Activated naive CD4-positive, alpha-beta T cell (primary cell): ENCODE data around the gene DUSP2.

Experiments
- DNase-seq, 4 experiments: peaks; one replicate each; lab custom pipeline; 2025; lab: John Stamatoyannopoulos, UW

DUSP2 gene

DNA sequence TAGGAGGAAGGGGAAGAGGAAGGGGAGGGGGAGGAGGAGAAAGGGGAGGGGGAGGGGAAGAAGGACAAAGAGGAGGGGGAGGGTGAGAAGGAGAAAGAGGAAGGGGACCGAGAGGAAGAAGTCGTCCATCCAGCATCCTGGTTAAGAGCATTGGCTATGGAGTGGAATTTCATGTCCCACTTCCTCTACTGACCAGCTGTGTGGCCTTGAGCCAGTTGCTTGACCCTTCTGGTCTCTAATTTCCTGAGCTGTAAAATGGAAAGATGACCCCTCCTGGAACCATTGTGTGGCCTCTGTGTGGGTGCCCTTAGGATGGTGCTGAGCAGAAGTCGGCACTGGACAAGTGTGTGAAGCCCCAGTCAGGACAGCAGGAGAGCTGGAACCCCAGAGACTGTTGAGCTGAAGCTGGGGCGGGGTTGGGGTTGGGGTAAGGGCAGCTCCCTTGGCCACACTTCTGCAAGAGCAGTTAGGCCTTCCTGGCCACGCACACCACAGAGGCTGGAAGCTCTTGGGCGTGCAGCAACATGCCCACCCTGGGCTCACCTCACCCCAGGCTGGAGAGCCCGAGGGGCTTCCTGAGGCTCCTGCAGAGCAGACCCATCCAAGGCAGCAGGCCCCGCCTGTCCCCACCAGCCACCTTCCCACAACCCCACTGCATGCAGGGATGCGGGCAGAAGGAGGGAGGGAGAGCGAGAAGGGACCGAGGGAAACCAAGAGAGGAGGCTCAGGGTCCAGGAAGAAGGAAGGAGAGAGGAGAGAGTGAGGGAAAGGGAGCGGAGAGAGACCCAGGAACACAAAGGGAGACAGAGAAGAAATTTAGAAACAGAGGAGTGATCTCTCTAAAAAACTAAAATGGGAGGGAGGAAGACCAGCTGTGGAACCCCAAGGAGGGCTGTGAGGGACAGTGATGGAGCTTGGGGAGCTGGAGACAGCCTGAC lies 45.1 kb downstream of the DUSP2 start:
- no peak for DNase-seq

DNA sequence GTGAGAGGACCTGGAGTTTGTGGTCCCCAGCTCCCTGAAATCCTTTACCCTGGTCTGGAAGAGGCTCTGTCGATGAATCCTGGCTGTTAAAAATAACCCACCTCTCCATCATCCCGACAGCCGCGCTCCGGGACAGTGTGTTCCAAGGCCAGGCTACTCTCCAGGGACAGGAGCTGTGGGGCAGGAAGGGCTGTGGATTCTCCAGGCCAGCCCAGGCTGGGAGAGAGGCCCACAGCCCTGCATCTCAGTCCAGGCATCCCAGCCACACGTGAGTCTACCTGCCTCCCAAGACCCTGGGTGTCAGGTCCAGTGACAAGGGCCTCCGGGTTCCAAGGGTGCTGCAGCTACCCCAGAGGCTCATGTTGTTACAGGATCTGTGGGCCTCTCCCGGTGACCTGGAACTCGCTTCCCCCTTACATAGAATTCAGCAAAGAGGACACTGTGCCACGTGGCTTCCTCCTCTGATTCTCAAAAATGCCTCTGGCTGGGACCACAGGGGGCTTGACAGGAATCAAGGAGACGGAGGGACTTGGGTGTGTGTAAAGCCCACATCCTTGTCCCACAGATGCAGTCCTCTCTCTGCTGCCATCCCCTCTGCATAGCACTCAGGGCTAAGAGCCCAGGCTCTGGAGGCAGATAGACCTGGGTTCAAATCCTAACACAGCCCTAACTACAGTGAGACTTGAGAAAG lies 46.2 kb downstream of the DUSP2 start:
- DNase-seq: no peak

DNA sequence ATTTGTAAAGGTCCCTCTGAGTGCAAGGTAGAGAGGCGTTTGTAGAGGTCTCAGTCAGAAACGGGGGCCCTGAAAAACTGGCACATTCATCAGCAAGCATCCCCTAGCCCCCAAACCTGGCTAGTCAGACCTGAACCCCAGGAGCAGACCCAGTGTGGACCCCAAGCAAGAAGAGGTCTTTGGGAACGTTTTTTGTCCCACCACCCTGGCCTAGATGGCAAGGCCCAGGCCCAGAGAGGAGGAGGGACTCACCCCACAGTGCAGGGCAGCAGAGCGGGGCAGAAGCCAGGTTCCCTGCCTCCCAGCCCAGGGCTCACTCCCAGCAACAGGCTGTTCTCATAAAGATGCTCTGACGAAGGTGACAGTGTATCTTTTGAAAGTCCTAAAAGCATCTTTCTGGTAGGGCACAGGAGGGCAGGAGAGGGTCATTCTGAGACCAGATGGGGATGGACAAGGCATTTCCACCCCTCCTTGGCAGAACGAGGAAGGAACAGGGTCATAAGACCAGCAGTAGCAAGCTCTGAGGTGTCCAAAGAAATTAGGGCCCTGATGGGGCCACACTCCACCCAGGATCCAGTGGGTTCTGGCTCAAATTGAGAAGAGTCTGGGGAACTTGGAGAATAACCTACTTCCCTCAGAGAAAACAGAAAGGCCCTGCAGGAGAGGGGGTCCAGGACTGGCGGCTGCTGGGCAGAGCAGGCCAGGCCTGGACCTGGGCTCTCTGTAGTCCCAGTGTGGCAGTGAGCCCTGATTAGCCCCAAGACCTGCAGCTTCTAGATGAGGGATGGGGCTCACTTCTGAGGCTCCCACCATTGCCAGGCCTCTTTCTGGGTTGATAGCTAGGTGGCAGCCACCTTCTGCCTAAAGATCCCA lies 47.1 kb downstream of the DUSP2 start:
- DNase-seq: no peak

DNA sequence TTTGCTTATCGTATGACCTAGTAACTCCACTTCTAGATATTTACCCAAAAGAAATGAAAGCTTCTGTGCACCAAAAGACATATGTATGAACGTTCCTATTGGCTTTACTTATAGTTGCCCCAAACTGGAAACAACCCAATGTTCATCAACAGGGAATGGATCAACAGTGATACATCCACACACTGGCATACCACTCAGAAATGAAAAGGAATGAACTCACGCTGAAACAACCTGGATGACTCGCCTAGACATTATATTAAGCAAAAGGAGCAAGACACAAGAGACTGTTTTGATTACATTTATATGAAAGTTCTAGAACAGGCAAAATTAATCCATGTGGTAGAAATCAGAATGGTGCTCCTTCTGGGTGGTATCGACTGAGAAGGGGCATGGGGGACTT lies 47.8 kb downstream of the DUSP2 start:
- no peak for DNase-seq

DNA sequence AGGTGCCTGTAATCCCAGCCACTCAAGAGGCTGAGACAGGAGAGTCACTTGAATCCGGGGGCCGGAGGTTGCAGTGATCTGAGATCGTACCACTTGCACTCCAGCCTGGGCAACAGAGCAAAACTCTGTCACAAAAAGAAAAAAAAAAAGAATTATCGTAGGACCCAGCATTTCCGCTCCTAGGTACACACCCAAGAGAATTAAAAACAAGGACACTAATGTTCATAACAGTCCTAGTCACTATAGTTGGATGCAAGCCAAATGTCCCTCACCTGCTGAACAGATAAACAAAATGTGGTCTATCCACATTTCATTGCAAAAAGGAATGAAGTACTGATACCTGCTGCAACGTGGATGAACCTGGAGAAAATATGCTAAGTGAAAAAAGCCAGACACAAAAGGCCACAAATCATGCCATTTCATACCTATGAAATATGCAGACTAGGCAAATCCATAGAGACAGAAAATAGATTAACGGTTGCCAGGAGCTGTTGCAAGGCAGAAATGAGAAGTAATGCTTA lies 50.1 kb downstream of the DUSP2 start:
- no peak for DNase-seq

DNA sequence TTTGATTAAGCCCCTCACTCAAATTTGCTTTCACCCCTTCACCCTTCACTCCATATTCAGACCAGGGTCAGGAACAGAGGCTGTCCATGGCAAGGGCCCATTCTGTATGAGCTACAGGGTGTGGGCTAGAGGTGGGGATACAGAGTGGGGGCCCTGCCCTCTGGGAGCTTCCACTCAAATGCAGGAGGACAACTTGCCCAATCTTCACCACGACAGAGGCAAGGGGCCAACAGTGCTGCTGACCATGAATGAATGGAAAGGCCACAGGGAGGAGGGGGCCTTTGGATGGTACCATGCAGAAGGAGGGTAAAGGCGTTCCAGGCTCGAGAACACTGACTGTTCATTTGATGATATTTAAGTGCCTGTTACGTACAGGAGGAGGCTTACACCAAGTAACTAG lies 51.7 kb downstream of the DUSP2 start:
- DNase-seq: no peak
